H1 (cell line): ENCODE measurements around the gene IL13. TPM values are rescaled to one million over a fixed set of nuclear protein-coding genes. Genes with fewer than 3 reads are reported as not detected.

ENCODE experiments used
- CTCF ChIA-PET: fragments of 300-600 bp; sonication (Branson Sonifier 250); formaldehyde crosslinking; loops from one replicate; lab custom pipeline; 2021; ENCODE audit not compliant: partially characterized antibody; lab: Charles Lee
- POLR2A ChIA-PET: fragments of 300-600 bp; sonication (Branson Sonifier 250); formaldehyde crosslinking; loops from one replicate; lab custom pipeline; 2021; ENCODE audit warnings: inconsistent platforms; ENCODE audit not compliant: partially characterized antibody; lab: Charles Lee
- DNase-seq, 2 experiments: peaks; one replicate each; pipeline versions ENCODE4 v3.0.0 to v3.0.0-alpha.2; 2010 to 2022; ENCODE audit warnings: low spot score in 2 of 2, low read depth in 1 of 2, mixed read lengths in 1 of 2
- FAIRE-seq: peaks from 2 replicates; lab custom pipeline; 2011; peaks lifted over from hg19 to GRCh38; lab: Jason Lieb, UNC
- H2AFZ ChIP-seq: 2 replicates; pipeline ENCODE4 v1.8.1; 2012; ENCODE audit warnings: low read length, inconsistent platforms
- H2AK5ac ChIP-seq: 2 replicates; pipeline ENCODE4 v1.6.1; 2013; ENCODE audit warnings: low read depth, low read length
- H2BK120ac ChIP-seq: replicated peaks from 2 replicates; pipeline ENCODE3; 2013; ENCODE audit warnings: low read depth, low read length, inconsistent platforms
- H2BK12ac ChIP-seq: 2 replicates; pipeline ENCODE4 v1.6.1; 2013; ENCODE audit warnings: low read depth, low read length
- H2BK15ac ChIP-seq: 2 replicates; pipeline ENCODE4 v1.6.1; 2013; ENCODE audit warnings: low read length
- H2BK20ac ChIP-seq: 2 replicates; pipeline ENCODE4 v1.6.1; 2013; ENCODE audit warnings: low read length
- H2BK5ac ChIP-seq: 2 replicates; pipeline ENCODE4 v1.6.1; 2013; ENCODE audit warnings: low read depth, low read length
- H3K14ac ChIP-seq: 2 replicates; pipeline ENCODE4 v1.6.1; 2013; ENCODE audit warnings: inconsistent platforms; ENCODE audit not compliant: insufficient read length
- H3K18ac ChIP-seq: 2 replicates; pipeline ENCODE4 v1.6.1; 2013; ENCODE audit warnings: low read length; ENCODE audit errors: extremely low read depth
- H3K23ac ChIP-seq: 2 replicates; pipeline ENCODE4 v1.6.1; 2013; ENCODE audit warnings: inconsistent platforms; ENCODE audit not compliant: insufficient read length
- H3K23me2 ChIP-seq: 2 replicates; pipeline ENCODE4 v1.6.1; 2013; ENCODE audit warnings: low read depth, low read length
- H3K27ac ChIP-seq: 2 replicates; pipeline ENCODE4 v1.6.1; 2011; ENCODE audit warnings: low read depth, low read length, inconsistent platforms
- H3K27me3 ChIP-seq, 4 experiments: replicated peaks in 1 of 4; 1 replicate in 1 of 4; 2 replicates in 3 of 4; pipeline versions ENCODE4 v1.6.1 to v1.8.1; 2011 to 2013; ENCODE audit warnings: low read length in 3 of 4, mild to moderate bottlenecking in 3 of 4, inconsistent platforms in 2 of 4, mixed read lengths in 2 of 4, moderate library complexity in 1 of 4; ENCODE audit not compliant: control insufficient read depth in 3 of 4, insufficient read depth in 3 of 4; ENCODE audit errors: extremely low read depth in 1 of 4
- H3K36me3 ChIP-seq, 4 experiments: 2 replicates each; pipeline versions ENCODE4 v1.6.1 to v1.8.1; 2011 to 2013; ENCODE audit warnings: mild to moderate bottlenecking in 4 of 4, low read length in 3 of 4, moderate library complexity in 2 of 4, control low read depth in 1 of 4, inconsistent platforms in 1 of 4; ENCODE audit not compliant: insufficient read depth in 4 of 4, control insufficient read depth in 2 of 4
- H3K4ac ChIP-seq: replicated peaks from 2 replicates; pipeline ENCODE3; 2013; ENCODE audit warnings: low read length, low read depth, mixed read lengths, inconsistent platforms; ENCODE audit not compliant: insufficient read length
- H3K4me1 ChIP-seq, 4 experiments: replicated peaks in 1 of 4; 1 replicate in 1 of 4; 2 replicates in 3 of 4; pipeline versions ENCODE4 v1.6.1 to v1.8.1; 2011 to 2013; ENCODE audit warnings: low read length in 3 of 4, inconsistent platforms in 2 of 4, mixed read lengths in 1 of 4; ENCODE audit not compliant: insufficient read depth in 4 of 4, control insufficient read depth in 3 of 4
- H3K4me2 ChIP-seq, 2 experiments: 2 replicates each; pipeline versions ENCODE4 v1.6.1 to v1.8.1; 2011 to 2013; ENCODE audit warnings: low read depth in 2 of 2, low read length in 2 of 2, control low read depth in 1 of 2, inconsistent platforms in 1 of 2, mild to moderate bottlenecking in 1 of 2; ENCODE audit not compliant: insufficient read depth in 1 of 2
- H3K4me3 ChIP-seq, 4 experiments: fragments of 200-600, 300-600 bp in 1 of 4; sonication (generic), shearing (Covaris generic), sonication (Bioruptor Twin) in 1 of 4; 2 replicates each; pipeline versions ENCODE4 v1.5.1 to v1.8.1; 2011 to 2016; ENCODE audit warnings: low read length in 4 of 4, low read depth in 3 of 4, control low read depth in 2 of 4, inconsistent platforms in 2 of 4, mild to moderate bottlenecking in 2 of 4, mixed read lengths in 1 of 4, moderate library complexity in 1 of 4; ENCODE audit not compliant: insufficient read depth in 2 of 4; ENCODE audit errors: extremely low read depth in 1 of 4
- H3K56ac ChIP-seq: replicated peaks from 2 replicates; pipeline ENCODE3; 2013; ENCODE audit warnings: low read depth, mild to moderate bottlenecking, mixed read lengths, low read length, inconsistent platforms; ENCODE audit not compliant: insufficient read length
- H3K79me1 ChIP-seq: 2 replicates; pipeline ENCODE4 v1.6.1; 2013; ENCODE audit warnings: low read depth, low read length, control low read depth
- H3K79me2 ChIP-seq, 2 experiments: 2 replicates each; pipeline versions ENCODE4 v1.6.1 to v1.8.1; 2012 to 2013; ENCODE audit warnings: low read length in 2 of 2, mild to moderate bottlenecking in 2 of 2, inconsistent platforms in 1 of 2; ENCODE audit not compliant: insufficient read depth in 2 of 2, control insufficient read depth in 1 of 2
- H3K9ac ChIP-seq, 4 experiments: replicated peaks in 1 of 4; 1 replicate in 1 of 4; 2 replicates in 3 of 4; pipeline versions ENCODE4 v1.6.1 to v1.8.1; 2011 to 2013; ENCODE audit warnings: low read depth in 3 of 4, low read length in 3 of 4, control low read depth in 2 of 4, mild to moderate bottlenecking in 2 of 4, moderate library complexity in 2 of 4, inconsistent platforms in 1 of 4; ENCODE audit errors: extremely low read depth in 1 of 4
- H3K9me3 ChIP-seq, 2 experiments: 2 replicates each; pipeline versions ENCODE4 v1.6.1 to v1.8.1; 2012 to 2013; ENCODE audit warnings: mild to moderate bottlenecking in 2 of 2, moderate library complexity in 2 of 2, control low read depth in 1 of 2, inconsistent platforms in 1 of 2, low read depth in 1 of 2, low read length in 1 of 2, mixed read lengths in 1 of 2; ENCODE audit not compliant: insufficient read depth in 2 of 2
- H4K20me1 ChIP-seq, 2 experiments: replicated peaks in 1 of 2; 2 replicates each; pipeline versions ENCODE3 to v1.8.1; 2011 to 2013; ENCODE audit warnings: inconsistent platforms in 2 of 2, low read length in 2 of 2, mild to moderate bottlenecking in 1 of 2; ENCODE audit not compliant: insufficient read depth in 2 of 2, control insufficient read depth in 1 of 2
- H4K5ac ChIP-seq: 2 replicates; pipeline ENCODE4 v1.6.1; 2013; ENCODE audit warnings: low read length, low read depth, mixed read lengths, inconsistent platforms; ENCODE audit not compliant: insufficient read length
- H4K8ac ChIP-seq: 2 replicates; pipeline ENCODE4 v1.8.0; 2013; ENCODE audit warnings: mild to moderate bottlenecking, moderate library complexity, low read length, inconsistent platforms; ENCODE audit not compliant: insufficient read depth; ENCODE audit errors: extremely low read depth
- H4K91ac ChIP-seq: replicated peaks from 2 replicates; pipeline ENCODE3; 2013; ENCODE audit warnings: low read length, mixed read lengths, inconsistent platforms; ENCODE audit not compliant: insufficient read length
- BCL11A ChIP-seq, 2 experiments: IDR thresholded peaks; one replicate each; pipeline ENCODE4 v1.6.1; 2011; ENCODE audit warnings: low read depth in 2 of 2, low read length in 2 of 2, mild to moderate bottlenecking in 2 of 2
- CBX5 ChIP-seq: fragments of 300-800, 300-1000 bp; sonication (generic); IDR thresholded peaks from 2 replicates; pipeline ENCODE4 v1.7.1; 2016; ENCODE audit warnings: antibody characterized with exemption, low read length, low read depth
- CREB1 ChIP-seq: IDR thresholded peaks from 2 replicates; pipeline ENCODE4 v1.6.1; 2012; ENCODE audit warnings: inconsistent platforms
- EZH2 ChIP-seq: fragments of 200-600 bp; sonication (generic); IDR thresholded peaks from 2 replicates; pipeline ENCODE4 v1.7.1; 2012; ENCODE audit warnings: low read depth, mild to moderate bottlenecking, moderate library complexity, low read length, inconsistent platforms; ENCODE audit not compliant: severe bottlenecking
- JUN ChIP-seq: IDR thresholded peaks from 2 replicates; pipeline ENCODE4 v1.6.1; 2011; ENCODE audit warnings: low read depth, mild to moderate bottlenecking, improper control_type of control experiment, low read length
- JUND ChIP-seq: IDR thresholded peaks from 2 replicates; pipeline ENCODE4 v1.6.1; 2011; ENCODE audit warnings: mild to moderate bottlenecking, improper control_type of control experiment, low read length
- NRF1 ChIP-seq: IDR thresholded peaks from 2 replicates; pipeline ENCODE4 v1.6.1; 2011; ENCODE audit warnings: mild to moderate bottlenecking, low read depth, low read length, improper control_type of control experiment
- RXRA ChIP-seq: IDR thresholded peaks from 2 replicates; pipeline ENCODE4 v1.6.1; 2011; ENCODE audit warnings: low read depth, mild to moderate bottlenecking, low read length, moderate library complexity; ENCODE audit not compliant: insufficient read depth
- SIN3A ChIP-seq, 2 experiments: IDR thresholded peaks in 1 of 2; conservative IDR thresholded peaks in 1 of 2; 2 replicates each; pipeline ENCODE4 v1.6.1; 2011 to 2012; ENCODE audit warnings: low read length in 2 of 2, improper control_type of control experiment in 1 of 2, low read depth in 1 of 2, mild to moderate bottlenecking in 1 of 2
- SIRT6 ChIP-seq: IDR thresholded peaks from one replicate; pipeline ENCODE4 v1.7.1; 2012; ENCODE audit warnings: low read length, inconsistent platforms
- SP1 ChIP-seq: IDR thresholded peaks from 2 replicates; pipeline ENCODE4 v1.6.1; 2011; ENCODE audit warnings: low read depth, low read length
- TAF1 ChIP-seq: IDR thresholded peaks from 2 replicates; pipeline ENCODE4 v1.6.1; 2011; ENCODE audit warnings: mild to moderate bottlenecking, low read depth, low read length
- WGBS, 2 experiments: shearing (Covaris generic) in 1 of 2; methylation state at CpG; one replicate each; pipeline versions ENCODE4 v1.1.6 to v1.1.7; 2013 to 2015; ENCODE audit warnings: low lambda C conversion rate in 2 of 2, mixed read lengths in 2 of 2, inconsistent platforms in 1 of 2, low coverage in 1 of 2, missing lambda C conversion rate in 1 of 2; ENCODE audit not compliant: insufficient replicate concordance in 2 of 2, insufficient coverage in 1 of 2, insufficient read length in 1 of 2; ENCODE audit errors: extremely low coverage in 1 of 2, missing lambda C conversion rate in 1 of 2; 5-methylcytosine and 5-hydroxymethylcytosine counted together
- polyA plus RNA-seq, 7 experiments: library from polyadenylated mRNA; depleted of rRNA in 3 of 7; stranded (reverse) in 5 of 7; unstranded in 2 of 7; fragments of >200 nt in 5 of 7; fragments of 200-250 nt in 2 of 7; gene quantifications; 1 replicate in 5 of 7; 2 replicates in 1 of 7; 4 replicates in 1 of 7; pipeline versions ENCODE4 v1.2.1 to v1.2.3, GENCODE V29; 2011 to 2013; ENCODE audit warnings: missing spikeins in 2 of 7, mixed read lengths in 2 of 7
- total RNA-seq: library from RNA; stranded (reverse); fragmentation: NEBNext Ultra II Directional; extraction: Animal tissue kit (Norgen Biotek cat#: 25700); gene quantifications from 2 replicates; pipeline ENCODE4 v1.2.1, GENCODE V29; 2021
- TF ChIP-seq, protein P1 (sequence below): IDR thresholded peaks from 2 replicates; pipeline ENCODE4 v1.6.1; 2012; ENCODE audit warnings: low read length, inconsistent platforms

Gene IL13
- total and polyA plus RNA-seq, 2 of the 8 experiments (the other 6 are each of a cell fraction or from before 2014, with no cell fraction given) = not detected

DNA sequence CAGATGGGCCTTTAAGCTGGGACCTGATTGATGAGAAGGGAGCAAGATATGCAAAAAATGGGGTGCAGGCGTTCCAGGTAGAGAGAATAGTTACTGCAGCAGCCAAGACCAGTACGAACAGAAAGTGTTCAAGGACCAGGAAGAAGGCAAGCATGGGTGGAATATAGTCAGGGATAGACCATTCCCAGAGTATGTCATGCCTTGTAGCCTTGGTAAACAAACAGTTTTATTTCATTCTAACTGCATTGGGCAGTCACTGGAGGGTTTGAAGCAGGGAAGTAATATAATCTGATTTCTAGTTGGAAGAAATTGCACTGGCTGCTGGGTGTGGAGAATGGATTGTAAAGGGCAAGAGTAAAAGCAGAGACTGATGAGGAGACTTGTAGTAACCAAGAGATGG, 30.5 kb upstream of the IL13 start:
- Histone ChIP-seq H3K4me3 (no peak overlapping the region), H4K8ac (no peak overlapping the region), H2AFZ (no peak overlapping the region), H3K9ac (no peak overlapping the region), H3K14ac (no peak overlapping the region), H2BK12ac (no peak overlapping the region), H3K18ac (no peak overlapping the region), H3K4ac (no peak overlapping the region), H2BK120ac (no peak overlapping the region), H3K4me1 (no peaks in the 10 kb centered on the region), H3K23me2 (no peaks in the 10 kb centered on the region), H3K79me1 (no peaks in the 10 kb centered on the region), H3K4me2 (no peak overlapping the region), H4K20me1 (peaks cover 0 to 1% of the 10 kb centered on the region in 2 experiments), H2AK5ac (no peak overlapping the region), H3K9me3 (no peaks in the 10 kb centered on the region), H3K56ac (no peak overlapping the region), H3K23ac (no peak overlapping the region), H2BK20ac (no peak overlapping the region), H3K36me3 (no peaks in the 10 kb centered on the region; a peak in 3 of 8 replicates), H4K91ac (no peak overlapping the region), H4K5ac (no peak overlapping the region), H3K27ac (no peak overlapping the region), H2BK15ac (no peak overlapping the region), H3K27me3 (no peaks in the 10 kb centered on the region), H2BK5ac (no peak overlapping the region), H3K79me2 (no peaks in the 10 kb centered on the region)
- FAIRE-seq (no peak), DNase-seq (no peak)
- CTCF ChIA-PET = no interaction called here
- POLR2A ChIA-PET = no interaction called here
- no peak for TF ChIP-seq SP1
- no peak for TF ChIP-seq EZH2
- TF ChIP-seq JUN = no peak
- TF ChIP-seq NRF1 = no peak
- TF ChIP-seq SIN3A (conservative IDR thresholded peaks at IDR 0.05 in 1 of 2, IDR thresholded peaks at IDR 0.05 in 1 of 2; ENCODE audit: low read depth in 1 of 2, low read length in 2 of 2) = no peak
- TF ChIP-seq, protein P1, sequence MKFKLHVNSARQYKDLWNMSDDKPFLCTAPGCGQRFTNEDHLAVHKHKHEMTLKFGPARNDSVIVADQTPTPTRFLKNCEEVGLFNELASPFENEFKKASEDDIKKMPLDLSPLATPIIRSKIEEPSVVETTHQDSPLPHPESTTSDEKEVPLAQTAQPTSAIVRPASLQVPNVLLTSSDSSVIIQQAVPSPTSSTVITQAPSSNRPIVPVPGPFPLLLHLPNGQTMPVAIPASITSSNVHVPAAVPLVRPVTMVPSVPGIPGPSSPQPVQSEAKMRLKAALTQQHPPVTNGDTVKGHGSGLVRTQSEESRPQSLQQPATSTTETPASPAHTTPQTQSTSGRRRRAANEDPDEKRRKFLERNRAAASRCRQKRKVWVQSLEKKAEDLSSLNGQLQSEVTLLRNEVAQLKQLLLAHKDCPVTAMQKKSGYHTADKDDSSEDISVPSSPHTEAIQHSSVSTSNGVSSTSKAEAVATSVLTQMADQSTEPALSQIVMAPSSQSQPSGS = no peak
- no peak for TF ChIP-seq CREB1
- TF ChIP-seq RXRA = no peak
- TF ChIP-seq JUND = no peak
- TF ChIP-seq TAF1 = no peak
- no peak for TF ChIP-seq CBX5
- TF ChIP-seq BCL11A (IDR thresholded peaks at IDR 0.05; ENCODE audit: low read depth in 2 of 2, low read length in 2 of 2) = no peak
- TF ChIP-seq SIRT6 = no peak
- 76% methylated on average over 2 of the region's 2 CpGs; no CpG with 5 or more reads in 1 of the 2 experiments for WGBS, 2 experiments
